ENCODE results near the gene TRABD2B.
"Not testable (repeated sequence)": the region's sequence is repeated elsewhere in the genome, so short reads cannot be mapped to it uniquely, and the experiment has no call there.

TRABD2B gene

GRCh38 chr1:47970882-47971281 lies 26.3 kb downstream of the TRABD2B start:
- in situ Hi-C loops (cut with HindIII; ENCODE audit: low sequenced_read_pairs): no loop called here

DNA sequence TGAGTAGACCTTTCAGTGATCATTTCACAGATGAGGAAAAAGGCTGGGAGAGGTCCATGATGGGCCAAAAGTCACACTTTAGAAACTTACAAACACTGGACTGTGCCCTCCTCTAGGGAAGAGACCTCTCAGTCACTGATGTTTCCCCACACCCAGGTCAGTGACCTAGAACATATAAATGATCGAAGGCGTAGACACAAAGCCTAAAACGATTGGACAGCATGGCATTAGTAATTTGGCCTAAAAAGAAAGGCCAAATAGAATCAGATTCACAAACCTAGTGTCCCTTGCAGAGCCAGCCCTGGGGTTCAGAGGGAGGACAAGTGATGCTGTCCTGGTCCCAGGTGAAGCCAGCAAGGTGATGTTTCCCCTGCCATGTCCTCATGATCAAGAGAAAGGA lies 27.7 kb downstream of the TRABD2B start:
- in situ Hi-C loops (cut with HindIII; ENCODE audit: low sequenced_read_pairs): no loop called here

GRCh38 chr1:47968556-47968888 lies 28.7 kb downstream of the TRABD2B start:
- in situ Hi-C loops (cut with HindIII; ENCODE audit: low sequenced_read_pairs): no loop called here

DNA sequence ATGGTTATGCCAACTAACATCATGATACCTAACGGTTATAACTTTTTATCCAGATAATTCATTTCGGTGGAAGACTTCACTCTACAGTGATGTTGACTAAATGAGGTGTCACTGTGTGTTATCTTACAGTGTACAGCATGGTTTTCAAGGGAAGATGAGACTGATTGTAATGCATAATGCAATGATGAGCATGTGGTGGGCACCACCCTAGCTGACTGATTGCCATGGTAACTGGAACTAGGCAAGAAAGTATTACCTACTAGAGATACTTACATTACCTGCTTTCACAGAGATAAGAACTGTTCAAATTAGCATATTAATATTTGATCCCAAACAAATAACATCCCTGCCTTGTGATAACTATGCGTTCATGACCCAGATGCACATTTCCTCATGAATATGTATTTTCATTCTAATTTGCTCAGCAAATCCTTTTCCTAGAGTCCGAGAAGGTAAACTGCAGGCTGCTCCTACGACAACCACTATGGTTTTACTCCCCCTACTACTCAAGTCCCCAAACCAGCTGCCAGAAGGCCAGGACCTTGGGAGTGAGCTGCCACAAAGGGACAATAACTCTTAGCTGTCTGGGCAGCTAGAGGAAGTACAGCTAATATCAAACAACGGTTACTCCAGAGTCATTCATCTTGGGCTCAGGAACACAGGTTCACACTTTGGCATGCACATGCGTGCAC lies 29.2 kb downstream of the TRABD2B start:
- in situ Hi-C loops (cut with HindIII; ENCODE audit: low sequenced_read_pairs): no loop called here

- in situ Hi-C loops (cut with HindIII; ENCODE audit: low sequenced_read_pairs): no loop called here
Observed at GRCh38 chr1:47965816-47966215, 31.4 kb downstream of the TRABD2B start.

DNA sequence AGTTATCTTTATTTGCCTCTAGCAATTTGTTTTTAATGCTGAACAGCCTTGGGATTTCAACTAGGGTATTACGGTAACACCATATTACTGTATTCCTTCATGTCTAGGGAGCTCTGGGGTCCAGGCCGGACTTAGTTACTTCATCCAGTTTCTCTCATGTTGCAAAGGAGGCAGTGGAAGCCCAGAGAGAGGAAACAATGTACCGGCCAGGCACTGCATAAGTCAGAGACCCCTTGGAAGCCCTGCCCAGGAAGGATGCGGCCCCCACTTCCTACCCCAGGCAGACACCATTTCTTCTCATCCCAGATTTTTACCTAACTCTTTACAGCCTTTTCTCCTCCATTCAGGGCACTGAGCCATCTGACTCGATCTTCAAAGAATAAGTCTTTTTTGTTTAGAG lies 32.5 kb downstream of the TRABD2B start:
- in situ Hi-C loops (cut with HindIII; ENCODE audit: low sequenced_read_pairs): no loop called here

- in situ Hi-C loops (cut with HindIII; ENCODE audit: low sequenced_read_pairs): no loop called here
Observed at GRCh38 chr1:47963568-47964358, 33.4 kb downstream of the TRABD2B start.

- in situ Hi-C loops (cut with HindIII; ENCODE audit: low sequenced_read_pairs): no loop called here
Observed at GRCh38 chr1:47962750-47963492, 34.3 kb downstream of the TRABD2B start.

DNA sequence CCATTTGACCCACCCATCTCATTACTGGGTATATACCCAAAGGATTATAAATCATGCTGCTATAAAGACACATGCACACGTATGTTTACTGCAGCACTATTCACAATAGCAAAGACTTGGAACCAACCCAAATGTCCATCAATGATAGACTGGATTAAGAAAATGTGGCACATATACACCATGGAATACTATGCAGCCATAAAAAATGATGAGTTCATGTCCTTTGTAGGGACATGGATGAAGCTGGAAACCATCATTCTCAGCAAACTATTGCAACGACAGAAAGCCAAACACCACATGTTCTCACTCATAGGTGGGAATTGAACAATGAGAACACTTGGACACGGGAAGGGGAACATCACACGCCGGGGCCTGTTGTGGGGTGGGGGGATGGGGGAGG lies 35.4 kb downstream of the TRABD2B start:
- in situ Hi-C loops (cut with HindIII; ENCODE audit: low sequenced_read_pairs): not testable (repeated sequence)

DNA sequence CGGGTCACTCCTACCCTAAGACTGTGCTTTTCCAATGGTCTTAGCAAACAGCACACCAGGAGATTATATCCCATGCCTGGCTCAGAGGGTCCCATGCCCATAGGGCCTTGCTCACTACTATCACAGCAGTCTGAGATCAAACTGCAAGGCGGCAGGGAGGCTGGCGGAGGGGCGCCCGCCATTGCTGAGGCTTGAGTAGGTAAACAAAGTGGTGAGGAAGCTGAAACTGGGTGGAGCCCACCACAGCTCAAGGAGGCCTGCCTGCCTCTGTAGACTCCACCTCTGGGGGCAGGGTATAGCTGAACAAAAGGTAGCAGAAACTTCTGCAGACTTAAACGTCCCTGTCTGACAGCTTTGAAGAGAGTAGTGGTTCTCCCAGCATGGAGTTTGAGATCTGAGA lies 40.7 kb downstream of the TRABD2B start:
- in situ Hi-C loops (cut with HindIII; ENCODE audit: low sequenced_read_pairs): not testable (repeated sequence)

DNA sequence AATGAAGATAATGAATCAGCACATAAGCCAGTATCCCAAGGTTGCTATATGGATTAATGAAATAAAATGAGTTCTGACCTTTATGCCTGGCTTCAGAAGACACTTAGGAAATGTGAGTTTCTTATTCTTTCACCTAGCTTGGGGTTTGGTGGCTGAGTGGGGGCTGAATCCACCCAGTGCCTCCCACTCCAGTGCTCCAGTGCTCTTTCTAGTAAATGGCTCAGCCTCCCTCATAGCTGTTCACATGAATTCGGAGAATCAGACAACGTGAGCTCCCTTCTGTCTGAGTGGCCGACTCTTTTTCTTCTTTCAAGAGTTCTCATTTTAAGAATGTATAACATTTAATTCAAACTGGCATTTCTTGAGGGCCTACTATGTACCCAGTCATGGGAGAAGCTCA lies 43.5 kb downstream of the TRABD2B start:
- in situ Hi-C loops (cut with HindIII; ENCODE audit: low sequenced_read_pairs): no loop called here

DNA sequence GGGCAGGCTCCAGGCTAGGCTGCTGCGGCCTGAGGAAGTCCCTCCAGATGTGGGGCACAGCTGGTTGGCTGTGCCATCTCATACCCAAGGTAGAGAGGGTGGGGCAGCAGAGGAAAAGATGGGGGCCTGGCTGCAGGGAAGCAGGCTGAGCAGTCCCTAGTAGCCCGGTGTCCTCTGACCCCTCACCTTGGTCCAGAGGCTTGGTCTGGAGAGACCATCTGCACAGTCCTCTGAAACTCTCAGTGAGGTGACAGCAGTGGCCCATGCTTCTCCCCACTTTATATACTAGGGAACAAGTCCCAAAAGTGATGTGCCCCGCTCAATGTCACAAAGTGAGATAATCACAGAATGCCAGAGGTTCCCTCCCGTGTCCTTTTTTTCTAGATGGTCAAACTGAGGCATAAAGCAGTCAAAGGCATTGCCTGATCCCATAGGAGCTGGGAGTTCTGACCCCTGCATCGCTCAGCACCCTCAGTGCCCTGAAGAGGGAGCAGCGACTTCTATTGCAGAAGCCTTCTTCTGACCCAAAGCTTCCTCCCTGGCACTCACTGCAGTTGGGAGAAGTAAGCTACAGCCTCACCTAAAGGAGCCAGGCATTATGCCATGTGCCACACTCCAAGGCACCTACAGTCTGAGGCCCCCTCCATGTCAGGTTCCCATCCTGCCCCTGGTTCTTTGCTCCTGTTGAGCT lies 45.5 kb downstream of the TRABD2B start:
- in situ Hi-C loops (cut with HindIII; ENCODE audit: low sequenced_read_pairs): no loop called here

- in situ Hi-C loops (cut with HindIII; ENCODE audit: low sequenced_read_pairs): no loop called here
Observed at GRCh38 chr1:47951026-47951425, 46.2 kb downstream of the TRABD2B start.

- in situ Hi-C loops (cut with HindIII; ENCODE audit: low sequenced_read_pairs): no loop called here
Observed at GRCh38 chr1:47950471-47950870, 46.7 kb downstream of the TRABD2B start.

DNA sequence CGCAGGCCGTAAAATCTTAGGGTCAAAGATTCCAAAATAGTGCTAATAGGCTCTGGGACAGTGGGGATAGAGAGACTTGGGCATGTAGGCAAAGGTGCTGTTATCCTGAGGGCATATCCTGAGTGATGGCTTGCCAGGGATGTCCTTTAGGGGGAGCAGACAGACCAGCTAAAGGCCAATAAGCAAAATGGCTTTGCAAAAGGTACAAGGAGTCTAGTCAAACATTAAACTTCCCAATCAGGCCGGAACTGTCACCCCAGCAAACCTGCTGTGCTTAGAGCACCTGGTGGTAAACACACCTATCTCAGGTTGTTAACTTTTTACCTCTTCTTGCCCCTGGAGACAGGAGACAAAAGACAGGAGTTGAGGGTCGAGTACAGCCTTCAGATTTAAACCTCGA lies 49.1 kb downstream of the TRABD2B start:
- in situ Hi-C loops (cut with HindIII; ENCODE audit: low sequenced_read_pairs): loop anchor here (5.0 kb wide), 1 partner anchor 39 kb away; no protein-coding TSS in a partner anchor

- in situ Hi-C loops (cut with HindIII; ENCODE audit: low sequenced_read_pairs): loop anchor here (5.0 kb wide), 1 partner anchor 40 kb away; no protein-coding TSS in a partner anchor
Observed at GRCh38 chr1:47947531-47947930, 49.7 kb downstream of the TRABD2B start.

GRCh38 chr1:47944561-47944960 lies 52.6 kb downstream of the TRABD2B start:
- in situ Hi-C loops (cut with HindIII; ENCODE audit: low sequenced_read_pairs): no loop called here

- in situ Hi-C loops (cut with HindIII; ENCODE audit: low sequenced_read_pairs): no loop called here
Observed at GRCh38 chr1:47942240-47942629, 55.0 kb downstream of the TRABD2B start.

DNA sequence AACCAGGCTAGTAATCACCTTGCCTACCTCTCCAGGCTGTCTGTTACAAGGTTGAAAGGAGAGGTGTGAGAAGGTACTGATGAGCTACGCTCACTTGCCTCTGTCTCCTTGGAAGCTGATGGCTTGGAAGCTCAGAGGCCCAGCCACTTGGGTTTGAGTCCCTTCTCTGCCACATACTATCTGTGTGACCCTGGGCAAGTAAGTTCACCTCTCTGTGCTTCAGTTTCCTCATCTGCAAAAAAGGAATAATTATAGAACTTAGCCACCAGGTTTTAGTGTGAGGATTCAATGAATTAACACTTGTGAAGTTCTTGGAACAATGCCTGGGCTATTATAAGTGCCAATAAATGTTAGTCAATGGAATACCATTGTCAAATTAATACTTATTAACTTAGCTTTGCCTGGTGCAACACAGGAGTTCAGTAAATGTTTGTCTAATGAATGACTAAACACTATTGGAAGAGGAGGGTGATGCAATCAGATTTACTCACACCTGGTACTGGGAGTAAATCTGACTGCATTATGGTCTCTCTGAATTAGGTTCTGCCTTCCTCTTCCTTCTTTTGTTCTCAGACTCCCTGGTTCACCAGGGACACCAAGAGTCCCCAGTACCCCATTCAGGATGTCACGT lies 55.5 kb downstream of the TRABD2B start:
- in situ Hi-C loops (cut with HindIII; ENCODE audit: low sequenced_read_pairs): no loop called here

DNA sequence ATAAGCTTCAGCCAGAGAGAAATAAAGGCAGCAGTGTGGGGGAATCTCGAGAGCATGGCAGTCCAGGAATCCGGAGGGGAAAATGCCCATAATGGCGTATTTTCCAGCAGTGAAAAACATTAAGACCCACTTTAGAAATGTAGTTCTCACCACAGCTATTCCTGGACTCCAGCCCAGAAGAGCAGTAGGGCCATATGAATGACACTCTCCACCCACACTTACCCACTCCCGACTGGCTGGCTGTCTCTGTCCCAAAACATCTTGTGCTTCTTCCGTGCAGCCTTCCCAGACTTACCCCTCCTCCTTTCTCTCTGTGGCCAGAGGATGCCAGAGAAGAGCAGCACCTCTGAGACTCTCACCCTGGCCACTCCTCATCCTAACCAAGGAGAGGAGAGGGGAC lies 56.4 kb downstream of the TRABD2B start:
- in situ Hi-C loops (cut with HindIII; ENCODE audit: low sequenced_read_pairs): no loop called here

DNA sequence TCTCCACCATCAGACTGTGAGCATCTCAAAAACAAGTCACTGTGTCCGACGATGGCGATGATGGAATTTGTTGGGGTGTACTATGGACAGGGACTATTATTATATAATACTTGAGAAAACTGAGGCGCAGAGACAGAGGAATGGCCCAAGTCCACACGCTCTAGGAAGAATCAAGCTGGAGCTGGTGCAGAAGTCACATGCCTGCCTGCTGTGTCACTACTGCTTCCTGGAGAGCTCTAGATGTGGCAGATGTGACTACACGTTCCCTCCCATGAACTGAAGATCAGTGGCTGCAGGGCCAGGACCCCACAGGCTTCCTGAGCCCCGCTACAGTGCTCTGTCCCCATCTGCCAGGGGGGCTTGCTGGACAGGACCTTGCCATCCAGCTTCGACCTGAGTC lies 56.9 kb downstream of the TRABD2B start:
- in situ Hi-C loops (cut with HindIII; ENCODE audit: low sequenced_read_pairs): no loop called here
